Measurements from ENCODE around the gene CAMK1D.

Gene CAMK1D

GRCh38 chr10:12880423-12880822 lies 531.1 kb downstream of the CAMK1D start:
- TF ChIP-seq BCL11A (tag by site-specific recombination; IDR thresholded peaks at IDR 0.05; ENCODE audit: low read depth) (no peak), TRIM28 (IDR thresholded peaks at IDR 0.05; ENCODE audit: borderline replicate concordance, low read length) (no peak)
- no peaks in the 10 kb centered on the region for H3K9me3 ChIP-seq (ENCODE audit: control insufficient read depth, insufficient read depth, low read depth, low read length)
- CTCF ChIA-PET: interaction anchor here (1.2 kb wide), 1 partner anchor 98 kb away, joined by 3 read pairs; no protein-coding TSS in a partner anchor
- POLR2A ChIA-PET: no interaction called here
- no peak overlapping the region for H3K4me3 ChIP-seq (ENCODE audit: low read depth, low read length)
- H3K4me1 ChIP-seq (ENCODE audit: control insufficient read depth, insufficient read depth, low read length): no peaks in the 10 kb centered on the region
- no peak overlapping the region for H3K27ac ChIP-seq (ENCODE audit: extremely low read depth, low read depth, low read length)
- no peaks in the 10 kb centered on the region for H3K36me3 ChIP-seq (ENCODE audit: control insufficient read depth in 2 of 2, insufficient read depth in 1 of 2, low read length in 2 of 2)

- ChIA-PET CTCF (interaction anchor here (0.6 to 1.4 kb wide), 4 partner anchors 10 to 103 kb away, joined by 3 to 10 read pairs (median 4); no protein-coding TSS in a partner anchor), POLR2A (interaction anchor here (0.5 kb wide), 1 partner anchor 137 kb away, joined by 4 read pairs; no protein-coding TSS in a partner anchor)
- no peaks in the 10 kb centered on the region for H3K4me1 ChIP-seq (ENCODE audit: control insufficient read depth, insufficient read depth, low read length)
- H3K4me3 ChIP-seq (ENCODE audit: low read depth, low read length): no peak overlapping the region
- no peak for TF ChIP-seq KLF8 (tag by site-specific recombination; IDR thresholded peaks at IDR 0.05)
- TF ChIP-seq ZNF600 (tag by site-specific recombination; IDR thresholded peaks at IDR 0.05): no peak
- TF ChIP-seq CTCF (tag by site-specific recombination; IDR thresholded peaks at IDR 0.05): no peak
- TF ChIP-seq SALL2 (tag by site-specific recombination; IDR thresholded peaks at IDR 0.05; ENCODE audit: borderline replicate concordance): no peak
- no peak for TF ChIP-seq ZNF76 (tag by site-specific recombination; IDR thresholded peaks at IDR 0.05; ENCODE audit: borderline replicate concordance, low read depth)
- no peak for TF ChIP-seq ZSCAN23 (tag by site-specific recombination; IDR thresholded peaks at IDR 0.05)
- H3K27ac ChIP-seq (ENCODE audit: extremely low read depth, low read depth, low read length): no peak overlapping the region
- H3K9me3 ChIP-seq (ENCODE audit: control insufficient read depth, insufficient read depth, low read depth, low read length): no peaks in the 10 kb centered on the region
- no peaks in the 10 kb centered on the region for H3K36me3 ChIP-seq (ENCODE audit: control insufficient read depth in 2 of 2, insufficient read depth in 1 of 2, low read length in 2 of 2)
Observed at GRCh38 chr10:12884851-12885250, 535.5 kb downstream of the CAMK1D start.

All from HEK293 (cell line).